Caco-2 (cell line): ENCODE data around the gene OR4E2. TPM values are rescaled to one million over a fixed set of nuclear protein-coding genes. Genes with fewer than 3 reads are reported as not detected.

Experiments
- BruUV-seq: library from RNA; stranded (reverse); fragments of 400-500 nt; replicated peaks from 2 replicates; lab custom pipeline; 2021; lab: Mats Ljungman, UMichigan
- CTCF ChIA-PET: fragments of 300-600 bp; sonication (Branson Sonifier 250); formaldehyde crosslinking; loops from one replicate; lab custom pipeline; 2022; ENCODE audit warnings: antibody characterized with exemption; lab: Charles Lee
- POLR2A ChIA-PET: fragments of 300-600 bp; sonication (Branson Sonifier 250); formaldehyde crosslinking; loops from one replicate; lab custom pipeline; 2022; ENCODE audit warnings: antibody characterized with exemption; lab: Charles Lee
- DNase-seq, 2 experiments: peaks; one replicate each; pipeline versions ENCODE4 v3.0.0 to v3.0.0-alpha.2; 2020 to 2022
- H3K27me3 ChIP-seq: replicated peaks from 2 replicates; pipeline ENCODE4 v1.6.0; 2011; ENCODE audit warnings: low read length; ENCODE audit not compliant: control insufficient read depth, insufficient read depth
- H3K36me3 ChIP-seq: 2 replicates; pipeline ENCODE4 v1.5.1; 2011; ENCODE audit warnings: low read length; ENCODE audit not compliant: control insufficient read depth, insufficient read depth
- H3K4me1 ChIP-seq: fragments of 250-450 bp; sonication (Bioruptor Pico); 2 replicates; pipeline ENCODE4 v1.5.1; 2020; ENCODE audit warnings: mild to moderate bottlenecking
- H3K4me3 ChIP-seq: 2 replicates; pipeline ENCODE4 v1.5.1; 2011; ENCODE audit warnings: low read depth, mild to moderate bottlenecking, control low read depth, low read length
- H3K9me3 ChIP-seq: fragments of 250-450 bp; sonication (Bioruptor Pico); 2 replicates; pipeline ENCODE4 v1.5.1; 2020; ENCODE audit warnings: mild to moderate bottlenecking, moderate library complexity
- H3K27ac Mint-ChIP-seq: one replicate; pipeline ENCODE4 v1.8.0; 2022; ENCODE audit warnings: mixed read lengths; ENCODE audit not compliant: unreplicated experiment
- H3K27me3 Mint-ChIP-seq: one replicate; pipeline ENCODE4 v1.8.0; 2022; ENCODE audit warnings: mixed read lengths; ENCODE audit not compliant: insufficient read depth, unreplicated experiment
- H3K36me3 Mint-ChIP-seq: one replicate; pipeline ENCODE4 v1.8.0; 2022; ENCODE audit warnings: mild to moderate bottlenecking, mixed read lengths; ENCODE audit not compliant: insufficient read depth, unreplicated experiment
- H3K4me1 Mint-ChIP-seq: one replicate; pipeline ENCODE4 v1.8.0; 2022; ENCODE audit warnings: low read depth, mixed read lengths; ENCODE audit not compliant: unreplicated experiment
- H3K4me3 Mint-ChIP-seq: one replicate; pipeline ENCODE4 v1.8.0; 2022; ENCODE audit warnings: mild to moderate bottlenecking, moderate library complexity, mixed read lengths; ENCODE audit not compliant: unreplicated experiment
- H3K9me3 Mint-ChIP-seq: one replicate; pipeline ENCODE4 v1.8.0; 2022; ENCODE audit warnings: mixed read lengths; ENCODE audit not compliant: unreplicated experiment
- intact Hi-C: fragments of 100-400 bp; cut with micrococcal nuclease; formaldehyde crosslinking; loops from one replicate; pipeline ENCODE4 v1.10.0; 2022; ENCODE audit not compliant: unreplicated experiment
- total RNA-seq: library from RNA; stranded (reverse); gene quantifications from 2 replicates; pipeline ENCODE4 v1.2.3, GENCODE V29; 2022
- TF ChIP-seq, protein P1 (sequence below), 2 experiments: fragments of 200-600 bp in 1 of 2; IDR thresholded peaks; 1 replicate in 1 of 2; 2 replicates in 1 of 2; pipeline versions ENCODE4 v1.5.1 to v1.8.0; 2011 to 2022; ENCODE audit warnings: antibody characterized with exemption in 1 of 2, control low read depth in 1 of 2, inconsistent platforms in 1 of 2, low read depth in 1 of 2, low read length in 1 of 2, mild to moderate bottlenecking in 1 of 2, moderate library complexity in 1 of 2; ENCODE audit not compliant: insufficient read depth in 1 of 2, severe bottlenecking in 1 of 2, unreplicated experiment in 1 of 2

Gene OR4E2
- total RNA-seq, 1 experiment from 2014 or later = not detected

DNA sequence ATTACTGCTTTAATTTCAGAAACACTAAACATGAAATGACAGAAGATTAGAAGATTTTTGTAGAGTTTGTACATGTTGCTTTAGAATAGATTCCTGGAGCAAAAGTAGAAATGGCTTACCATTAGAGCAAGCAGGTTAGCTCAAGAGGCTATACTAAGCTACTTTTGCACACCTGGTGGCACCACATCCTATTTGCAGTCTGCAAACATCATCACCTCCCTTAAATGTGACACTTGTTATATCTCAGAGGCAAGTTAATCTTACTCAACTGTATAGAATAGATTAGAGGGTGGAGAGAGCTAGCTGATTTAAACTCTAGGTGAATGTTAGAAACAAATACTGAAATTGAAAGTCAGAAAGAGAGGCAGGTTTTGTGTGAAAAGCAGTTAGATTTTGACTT lies 50.7 kb downstream of the OR4E2 start:
- H3K36me3 ChIP-seq = no peaks in the 10 kb centered on the region
- Mint-ChIP-seq H3K4me3 (no peak overlapping the region), H3K27me3 (no peaks in the 10 kb centered on the region), H3K9me3 (peaks cover 29% of the 10 kb centered on the region), H3K36me3 (no peaks in the 10 kb centered on the region), H3K4me1 (peaks cover 14% of the 10 kb centered on the region), H3K27ac (no peak overlapping the region)
- TF ChIP-seq, protein P1, sequence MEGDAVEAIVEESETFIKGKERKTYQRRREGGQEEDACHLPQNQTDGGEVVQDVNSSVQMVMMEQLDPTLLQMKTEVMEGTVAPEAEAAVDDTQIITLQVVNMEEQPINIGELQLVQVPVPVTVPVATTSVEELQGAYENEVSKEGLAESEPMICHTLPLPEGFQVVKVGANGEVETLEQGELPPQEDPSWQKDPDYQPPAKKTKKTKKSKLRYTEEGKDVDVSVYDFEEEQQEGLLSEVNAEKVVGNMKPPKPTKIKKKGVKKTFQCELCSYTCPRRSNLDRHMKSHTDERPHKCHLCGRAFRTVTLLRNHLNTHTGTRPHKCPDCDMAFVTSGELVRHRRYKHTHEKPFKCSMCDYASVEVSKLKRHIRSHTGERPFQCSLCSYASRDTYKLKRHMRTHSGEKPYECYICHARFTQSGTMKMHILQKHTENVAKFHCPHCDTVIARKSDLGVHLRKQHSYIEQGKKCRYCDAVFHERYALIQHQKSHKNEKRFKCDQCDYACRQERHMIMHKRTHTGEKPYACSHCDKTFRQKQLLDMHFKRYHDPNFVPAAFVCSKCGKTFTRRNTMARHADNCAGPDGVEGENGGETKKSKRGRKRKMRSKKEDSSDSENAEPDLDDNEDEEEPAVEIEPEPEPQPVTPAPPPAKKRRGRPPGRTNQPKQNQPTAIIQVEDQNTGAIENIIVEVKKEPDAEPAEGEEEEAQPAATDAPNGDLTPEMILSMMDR (IDR thresholded peaks at IDR 0.05; ENCODE audit: insufficient read depth in 1 of 2, low read depth in 1 of 2, low read length in 1 of 2, severe bottlenecking in 1 of 2, unreplicated experiment in 1 of 2) = no peak
- CTCF ChIA-PET = no interaction called here
- POLR2A ChIA-PET = interaction anchor here (0.5 to 0.6 kb wide), 2 partner anchors 73 to 1451 kb away, joined by 3 read pairs; no protein-coding TSS in a partner anchor
- intact Hi-C loops = loop anchor here (2.0 kb wide), 1 partner anchor 18 kb away; no protein-coding TSS in a partner anchor
- H3K9me3 ChIP-seq = no peaks in the 10 kb centered on the region
- no TSS peak for BruUV-seq
- H3K27me3 ChIP-seq = no peaks in the 10 kb centered on the region
- DNase-seq = no peak
- peaks cover 34% of the 10 kb centered on the region for H3K4me1 ChIP-seq
- no peak overlapping the region for H3K4me3 ChIP-seq

DNA sequence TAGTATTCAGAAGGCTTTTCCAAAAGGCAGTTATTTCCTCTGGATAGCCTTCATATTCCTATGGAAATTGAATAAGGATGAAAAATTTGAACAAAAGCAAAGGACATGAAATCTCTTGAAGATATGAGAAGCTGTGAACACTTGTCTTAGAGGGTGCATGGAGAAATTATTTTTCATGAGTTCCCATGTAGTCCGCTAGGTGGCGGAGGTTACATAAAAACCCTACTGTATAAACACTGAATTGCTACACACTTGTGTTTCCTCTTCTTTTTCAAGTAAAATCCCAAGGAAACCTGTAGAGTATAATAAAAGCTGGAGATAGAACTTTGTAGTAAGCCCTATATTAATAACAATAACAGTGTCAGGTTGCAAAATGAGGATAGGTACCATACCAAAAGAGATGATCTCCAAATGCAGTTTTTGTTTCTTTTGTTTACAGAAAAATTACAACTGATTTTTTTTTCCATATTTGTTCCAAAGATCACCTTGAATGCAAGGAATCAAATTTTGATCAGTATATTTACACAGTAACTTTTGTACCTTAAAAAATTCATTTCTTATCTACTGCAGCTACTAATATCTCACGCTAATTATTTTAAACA lies 57.8 kb downstream of the OR4E2 start:
- Mint-ChIP-seq H3K9me3 (peaks cover 26% of the 10 kb centered on the region), H3K4me3 (no peak overlapping the region), H3K4me1 (no peaks in the 10 kb centered on the region), H3K27ac (no peak overlapping the region), H3K36me3 (no peaks in the 10 kb centered on the region), H3K27me3 (peaks cover 3% of the 10 kb centered on the region)
- TF ChIP-seq, protein P1 (IDR thresholded peaks at IDR 0.05; ENCODE audit: insufficient read depth in 1 of 2, low read depth in 1 of 2, low read length in 1 of 2, severe bottlenecking in 1 of 2, unreplicated experiment in 1 of 2) = peak; percentile 82 to 87
- POLR2A ChIA-PET = no interaction called here
- Histone ChIP-seq H3K4me3 (no peak overlapping the region), H3K27me3 (no peaks in the 10 kb centered on the region), H3K4me1 (peaks cover 9% of the 10 kb centered on the region; the same call in 1 of the 2 replicates), H3K9me3 (no peaks in the 10 kb centered on the region), H3K36me3 (no peaks in the 10 kb centered on the region)
- no TSS peak for BruUV-seq
- CTCF ChIA-PET = interaction anchor here (0.6 to 0.8 kb wide), 2 partner anchors 12 to 138 kb away, joined by 3 to 4 read pairs; no protein-coding TSS in a partner anchor
- DNase-seq = peak in 1 of 2 experiments; percentile 37
- intact Hi-C loops = loop anchor here (2.0 kb wide), 1 partner anchor 71 kb away; no protein-coding TSS in a partner anchor

DNA sequence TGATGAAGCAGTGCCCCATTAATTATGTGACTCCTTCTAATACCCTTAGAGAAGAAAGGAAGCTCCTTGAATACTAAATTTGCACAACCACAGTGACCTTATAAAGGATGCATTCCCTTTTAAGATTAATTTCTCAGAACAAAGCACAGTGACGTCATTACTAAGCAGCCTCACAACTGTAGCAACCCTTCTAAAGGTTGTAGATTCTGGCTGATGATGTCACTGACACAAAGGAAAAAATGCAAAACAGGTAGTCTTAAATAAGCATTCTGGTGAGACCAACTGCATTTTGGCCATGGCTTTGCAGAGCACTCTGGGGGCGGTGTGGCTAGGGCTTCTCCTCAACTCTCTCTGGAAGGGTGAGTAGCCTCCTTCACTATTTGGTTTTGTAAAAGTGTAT lies 58.4 kb downstream of the OR4E2 start:
- Histone ChIP-seq H3K27me3 (no peaks in the 10 kb centered on the region), H3K36me3 (no peaks in the 10 kb centered on the region), H3K4me3 (no peak overlapping the region), H3K4me1 (peaks cover 9% of the 10 kb centered on the region; the same call in 1 of the 2 replicates), H3K9me3 (no peaks in the 10 kb centered on the region)
- H3K27ac Mint-ChIP-seq = no peak overlapping the region
- POLR2A ChIA-PET = no interaction called here
- DNase-seq = no peak
- CTCF ChIA-PET = interaction anchor here (0.8 kb wide), 1 partner anchor 11 kb away, joined by 3 read pairs; no protein-coding TSS in a partner anchor
- peaks cover 21% of the 10 kb centered on the region for H3K9me3 Mint-ChIP-seq
- no peak overlapping the region for H3K4me3 Mint-ChIP-seq
- no TSS peak for BruUV-seq
- no peaks in the 10 kb centered on the region for H3K36me3 Mint-ChIP-seq
- TF ChIP-seq, protein P1 (IDR thresholded peaks at IDR 0.05; ENCODE audit: insufficient read depth in 1 of 2, low read depth in 1 of 2, low read length in 1 of 2, severe bottlenecking in 1 of 2, unreplicated experiment in 1 of 2) = no peak
- intact Hi-C loops = no loop called here
- peaks cover 3% of the 10 kb centered on the region for H3K27me3 Mint-ChIP-seq
- H3K4me1 Mint-ChIP-seq = no peaks in the 10 kb centered on the region
